Stimulated activated CD4-positive, alpha-beta T cell treated with anti-CD3 and anti-CD28 coated beads, TNF-alpha, amount 100 ng/mL, for 1 hour (primary cell): ENCODE results near the gene KLHL25.

Experiments
- DNase-seq, 3 donors: peaks; one replicate each; pipeline ENCODE4 v3.0.0-alpha.2; 2020; ENCODE audit warnings: low read depth in 3 of 3, low spot score in 1 of 3

Gene KLHL25

DNA sequence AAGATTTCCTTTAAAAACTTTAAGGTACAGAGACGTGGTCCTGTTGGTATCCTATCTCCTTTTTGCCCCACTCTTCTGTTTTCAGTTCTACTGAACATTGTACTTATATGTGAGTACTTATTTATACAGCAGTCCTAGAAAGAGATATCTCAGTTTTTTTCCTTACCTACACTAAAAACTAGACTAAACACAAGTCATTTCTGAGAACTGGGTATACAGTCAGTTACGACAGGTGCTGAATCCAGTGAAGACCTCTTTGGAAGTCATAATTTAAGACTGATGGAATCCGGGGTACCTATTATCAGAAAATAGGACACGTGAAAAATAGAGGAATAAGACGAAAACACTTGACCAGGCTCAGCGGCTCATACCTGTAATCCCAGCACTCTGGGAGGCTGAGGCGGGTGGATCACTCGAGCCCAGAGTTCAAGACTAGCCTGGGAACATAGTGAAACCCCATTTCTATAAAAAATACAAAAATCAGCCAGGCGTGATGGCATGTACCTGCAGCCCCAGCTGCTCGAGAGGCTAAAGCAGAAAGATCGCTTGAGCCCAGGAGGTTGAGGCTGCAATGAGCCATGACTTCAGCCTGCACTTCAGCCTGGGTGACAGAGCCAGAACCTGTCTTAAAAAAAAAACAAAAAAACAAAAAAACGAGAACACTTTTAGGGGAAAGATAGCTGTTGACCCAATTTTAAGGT lies 76.3 kb downstream of the KLHL25 start:
- DNase-seq: no peak

DNA sequence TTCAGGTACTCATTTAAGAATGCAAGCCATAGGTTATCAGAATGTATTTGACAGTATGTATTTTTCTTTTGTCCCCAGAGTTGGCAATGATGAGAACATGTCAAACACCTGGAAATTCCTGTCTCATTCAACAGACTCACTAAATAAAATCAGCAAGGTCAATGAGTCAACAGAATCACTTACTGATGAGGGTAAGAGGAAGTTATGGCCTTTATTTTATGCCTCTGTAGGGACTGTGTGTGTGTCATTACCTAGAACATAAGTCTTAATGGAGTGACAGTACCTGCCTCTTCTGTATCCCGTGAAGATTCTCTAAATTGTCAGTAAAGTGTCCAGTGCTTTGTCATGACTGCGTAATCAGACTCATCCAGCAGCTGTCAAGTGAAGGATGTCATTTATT lies 77.5 kb downstream of the KLHL25 start:
- no peak for DNase-seq

DNA sequence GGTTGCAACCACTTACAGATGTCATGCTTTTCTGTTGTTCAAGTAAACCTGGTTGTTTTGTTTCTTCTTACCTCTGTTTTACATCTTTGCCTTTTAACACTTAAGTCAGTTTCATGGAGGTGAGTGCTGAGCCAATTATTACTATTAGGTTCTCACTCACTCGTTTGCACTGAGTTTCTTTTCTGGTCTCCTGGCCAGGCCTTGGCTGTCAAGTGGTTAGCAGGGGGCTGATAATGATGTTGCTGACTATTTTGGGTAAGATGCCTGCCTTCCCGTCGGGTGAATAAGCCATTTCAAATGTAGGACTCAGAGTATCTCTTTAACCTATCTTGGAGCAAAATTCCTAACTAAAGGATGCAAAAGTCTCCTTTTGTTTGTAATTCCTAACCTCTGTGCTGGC lies 78.5 kb downstream of the KLHL25 start:
- DNase-seq: no peak

DNA sequence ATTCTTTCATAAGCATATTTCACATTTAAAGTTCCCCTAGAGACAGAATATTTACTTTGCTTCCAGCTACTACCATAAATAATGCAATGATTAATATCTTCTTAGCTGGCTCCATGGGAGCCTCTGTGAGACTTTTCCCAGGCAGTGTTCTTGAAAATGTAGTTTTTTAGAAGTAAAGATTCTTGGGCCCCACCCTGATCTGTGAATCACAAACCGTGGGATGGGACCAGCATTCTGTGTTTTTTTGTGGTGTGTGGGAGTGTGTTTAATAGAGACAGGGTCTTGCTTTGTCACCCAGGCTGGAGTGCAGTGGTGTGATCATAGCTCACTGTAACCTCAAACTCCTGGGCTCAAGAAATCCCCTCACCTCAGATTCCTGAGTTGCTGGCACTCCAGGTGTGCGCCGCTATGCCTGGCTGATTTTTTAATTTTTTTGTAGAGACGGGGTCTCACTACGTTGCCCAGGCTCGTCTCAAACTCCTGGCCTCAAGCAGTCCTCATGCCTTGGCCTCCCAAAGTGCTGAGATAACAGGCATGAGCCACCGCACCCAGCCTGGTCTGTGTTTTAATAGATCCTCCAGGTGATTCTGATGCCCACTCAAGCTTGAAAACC lies 83.0 kb downstream of the KLHL25 start:
- DNase-seq: no peak

DNA sequence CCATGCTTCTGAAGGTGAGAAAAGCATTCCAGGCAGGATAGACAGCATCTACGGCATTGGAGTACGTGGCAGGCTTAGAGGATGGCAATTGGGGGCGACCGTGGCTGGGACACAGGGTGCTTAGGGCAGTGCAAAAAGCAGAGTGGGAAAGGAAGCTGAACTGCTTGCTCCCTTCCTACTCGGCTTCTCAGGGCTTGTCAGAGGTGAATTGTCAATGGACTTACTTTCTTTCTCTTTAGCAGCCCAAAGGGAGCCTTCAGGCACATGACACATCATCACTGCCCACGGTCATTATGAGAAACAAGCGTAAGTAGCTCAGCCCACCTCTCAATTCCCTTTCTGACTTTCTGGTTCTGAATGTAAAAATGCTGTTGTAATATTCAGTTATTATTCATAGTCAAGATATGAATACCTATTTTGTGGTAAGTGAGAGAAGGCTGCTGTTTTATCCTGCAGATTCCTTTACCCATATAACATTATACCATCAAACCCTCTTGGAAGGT lies 84.3 kb downstream of the KLHL25 start:
- DNase-seq: no peak
